ENCODE results near the gene DLEU7. TPM values are rescaled to one million over a fixed set of nuclear protein-coding genes. Genes with fewer than 3 reads are reported as not detected.

DLEU7 gene
- total RNA-seq, 2 donors from 2014 or later: 0.20 TPM; not detected in 1

- intact Hi-C loops (cut with DNase I, micrococcal nuclease): no loop called here
- ATAC-seq: no peak
- no peak for DNase-seq
Observed at GRCh38 chr13:50845211-50845610, 1.7 kb upstream of the DLEU7 start.

- DNase-seq: no peak
- no peak for ATAC-seq
- intact Hi-C loops (cut with DNase I, micrococcal nuclease): no loop called here
Observed at GRCh38 chr13:50844084-50844875, 788 bp upstream of the DLEU7 start.

GRCh38 chr13:50842990-50843256, 569 bp downstream of the DLEU7 start:
- intact Hi-C loops (cut with DNase I, micrococcal nuclease): no loop called here
- no peak for ATAC-seq

GRCh38 chr13:50842251-50842989, 1.1 kb downstream of the DLEU7 start:
- ATAC-seq: no peak
- no peak for DNase-seq
- intact Hi-C loops (cut with DNase I, micrococcal nuclease): no loop called here

More at GRCh38 chr13:50842990-50843256, 569 bp downstream of the DLEU7 start:
- no peak for DNase-seq

- ATAC-seq (no peak), DNase-seq (no peak)
- intact Hi-C loops (cut with DNase I, micrococcal nuclease): no loop called here
Observed at GRCh38 chr13:50841786-50842185, 1.7 kb downstream of the DLEU7 start.

GRCh38 chr13:50840284-50840683, 3.2 kb downstream of the DLEU7 start:
- no peak for ATAC-seq
- intact Hi-C loops (cut with DNase I, micrococcal nuclease): no loop called here

GRCh38 chr13:50839828-50840227, 3.7 kb downstream of the DLEU7 start:
- no peak for ATAC-seq
- intact Hi-C loops (cut with DNase I, micrococcal nuclease): no loop called here
- DNase-seq: no peak

More at GRCh38 chr13:50840284-50840683, 3.2 kb downstream of the DLEU7 start:
- DNase-seq: no peak

GRCh38 chr13:50838701-50839100, 4.8 kb downstream of the DLEU7 start:
- no peak for DNase-seq
- intact Hi-C loops (cut with DNase I, micrococcal nuclease): no loop called here
- ATAC-seq: no peak

- intact Hi-C loops (cut with DNase I, micrococcal nuclease): no loop called here
- DNase-seq (no peak), ATAC-seq (no peak)
Observed at GRCh38 chr13:50838031-50838430, 5.5 kb downstream of the DLEU7 start.

GRCh38 chr13:50831512-50831911, 12.0 kb downstream of the DLEU7 start:
- intact Hi-C loops (cut with DNase I, micrococcal nuclease): no loop called here
- DNase-seq (no peak), ATAC-seq (no peak)

GRCh38 chr13:50829896-50830295, 13.6 kb downstream of the DLEU7 start:
- ATAC-seq (no peak), DNase-seq (no peak)
- intact Hi-C loops (cut with DNase I, micrococcal nuclease): no loop called here

- no peak for DNase-seq
- intact Hi-C loops (cut with DNase I, micrococcal nuclease): no loop called here
- no peak for ATAC-seq
Observed at GRCh38 chr13:50829226-50829625, 14.3 kb downstream of the DLEU7 start.

- DNase-seq: no peak
- ATAC-seq: no peak
Observed at GRCh38 chr13:50826035-50826434, 17.5 kb downstream of the DLEU7 start.

GRCh38 chr13:50812242-50812641, 31.2 kb downstream of the DLEU7 start:
- DNase-seq (no peak), ATAC-seq (no peak)
- intact Hi-C loops (cut with DNase I, micrococcal nuclease): no loop called here

More at GRCh38 chr13:50826035-50826434, 17.5 kb downstream of the DLEU7 start:
- intact Hi-C loops (cut with DNase I, micrococcal nuclease): no loop called here

GRCh38 chr13:50810998-50811397, 32.5 kb downstream of the DLEU7 start:
- DNase-seq (peak in 1 of 2 donors; percentile 11), ATAC-seq (no peak)
- intact Hi-C loops (cut with DNase I, micrococcal nuclease): no loop called here

- DNase-seq (no peak), ATAC-seq (no peak)
- intact Hi-C loops (cut with DNase I, micrococcal nuclease): no loop called here
Observed at GRCh38 chr13:50810468-50810867, 33.0 kb downstream of the DLEU7 start.

GRCh38 chr13:50809133-50810090, 34.1 kb downstream of the DLEU7 start:
- intact Hi-C loops (cut with DNase I, micrococcal nuclease): no loop called here
- no peak for ATAC-seq

GRCh38 chr13:50805805-50806204, 37.7 kb downstream of the DLEU7 start:
- intact Hi-C loops (cut with DNase I, micrococcal nuclease): no loop called here
- no peak for ATAC-seq
- DNase-seq: no peak

More at GRCh38 chr13:50809133-50810090, 34.1 kb downstream of the DLEU7 start:
- DNase-seq: no peak

Measured in left colon (tissue), 2 donors.